HG03354 (cell line): ENCODE measurements around the gene RFTN1.

Experiments
- ATAC-seq: cut with Tn5 transposase; IDR thresholded peaks from one replicate; pipeline ENCODE4 v1.9.1; 2021; ENCODE audit warnings: mild to moderate bottlenecking; ENCODE audit not compliant: unreplicated experiment, poor library complexity, severe bottlenecking

The RFTN1 gene

GRCh38 chr3:16508591-16508995 is 4.9 kb downstream of the RFTN1 start:
- no peak for ATAC-seq

GRCh38 chr3:16508243-16508578 is 5.3 kb downstream of the RFTN1 start:
- no peak for ATAC-seq

GRCh38 chr3:16507578-16508242 is 5.8 kb downstream of the RFTN1 start:
- ATAC-seq = no peak

GRCh38 chr3:16506884-16507577 is 6.5 kb downstream of the RFTN1 start:
- ATAC-seq = no peak

GRCh38 chr3:16506451-16506850 is 7.0 kb downstream of the RFTN1 start:
- ATAC-seq = no peak

GRCh38 chr3:16504692-16505091 is 8.8 kb downstream of the RFTN1 start:
- no peak for ATAC-seq

GRCh38 chr3:16504242-16504641 is 9.3 kb downstream of the RFTN1 start:
- peak; percentile 92 for ATAC-seq

GRCh38 chr3:16503191-16503776 is 10.2 kb downstream of the RFTN1 start:
- ATAC-seq = no peak

- ATAC-seq = no peak
These were observed 11.1 kb downstream of the RFTN1 start for GRCh38 chr3:16502347-16502908.

GRCh38 chr3:16501376-16501775 is 12.1 kb downstream of the RFTN1 start:
- ATAC-seq = no peak

GRCh38 chr3:16500911-16501310 is 12.6 kb downstream of the RFTN1 start:
- ATAC-seq = no peak

- ATAC-seq = no peak
These were observed 13.4 kb downstream of the RFTN1 start for GRCh38 chr3:16500093-16500492.

GRCh38 chr3:16499351-16499750 is 14.1 kb downstream of the RFTN1 start:
- no peak for ATAC-seq

- ATAC-seq = no peak
These were observed 15.2 kb downstream of the RFTN1 start for GRCh38 chr3:16498130-16498890.

- peak; percentile 60 for ATAC-seq
These were observed 16.9 kb downstream of the RFTN1 start for GRCh38 chr3:16496408-16497222.

GRCh38 chr3:16496008-16496407 is 17.5 kb downstream of the RFTN1 start:
- peak; percentile 18 for ATAC-seq

- ATAC-seq = no peak
These were observed 18.6 kb downstream of the RFTN1 start for GRCh38 chr3:16494814-16495431.

- ATAC-seq = no peak
These were observed 19.4 kb downstream of the RFTN1 start for GRCh38 chr3:16494094-16494493.

- ATAC-seq = no peak
These were observed 23.4 kb downstream of the RFTN1 start for GRCh38 chr3:16490062-16490619.
